Transverse colon (tissue), 4 donors: ENCODE results near the gene NUP214. TPM values are rescaled to one million over a fixed set of nuclear protein-coding genes. Genes with fewer than 3 reads are reported as not detected.
"Not testable (repeated sequence)": the region's sequence is repeated elsewhere in the genome, so short reads cannot be mapped to it uniquely, and the experiment has no call there.

Experiments used
- DNase-seq: peaks from one replicate; pipeline ENCODE4 v3.0.0-alpha.2; 2019
- H3K27ac ChIP-seq, 4 donors: fragments of 200-600 bp; sonication (generic); 2 replicates each; pipeline ENCODE4 v1.5.1; 2016 to 2018; ENCODE audit warnings: inconsistent platforms in 4 of 4
- H3K27me3 ChIP-seq: fragments of 200-600 bp; sonication (generic); 2 replicates; pipeline ENCODE4 v1.5.1; 2017; ENCODE audit warnings: inconsistent platforms
- H3K36me3 ChIP-seq, 4 donors: fragments of 200-600 bp; sonication (generic); 2 replicates each; pipeline ENCODE4 v1.5.1; 2017 to 2019; ENCODE audit warnings: inconsistent platforms in 4 of 4
- H3K4me1 ChIP-seq, 4 donors: fragments of 200-600 bp; sonication (generic); 2 replicates each; pipeline ENCODE4 v1.5.1; 2017 to 2020; ENCODE audit warnings: inconsistent platforms in 4 of 4
- H3K4me3 ChIP-seq, 4 donors: fragments of 200-600 bp; sonication (generic); 1 replicate in 1 of 4; 2 replicates in 3 of 4; pipeline versions ENCODE4 v1.5.1 to v1.6.1; 2017 to 2019; ENCODE audit warnings: inconsistent platforms in 4 of 4
- H3K9me3 ChIP-seq, 2 donors: fragments of 200-600 bp; sonication (generic); 2 replicates each; pipeline ENCODE4 v1.5.1; 2017 to 2019; ENCODE audit warnings: inconsistent platforms in 2 of 2
- EP300 ChIP-seq: sonication (generic); formaldehyde crosslinking; IDR thresholded peaks from one replicate; pipeline ENCODE4 v1.6.1; 2017; ENCODE audit warnings: antibody characterized with exemption, low read depth
- POLR2A ChIP-seq: fragments of 450-650 bp; IDR thresholded peaks from one replicate; pipeline ENCODE4 v1.6.1; 2016; ENCODE audit warnings: antibody characterized with exemption, mild to moderate bottlenecking, moderate library complexity
- POLR2AphosphoS5 ChIP-seq, 3 donors: sonication (generic); formaldehyde crosslinking; IDR thresholded peaks; one replicate each; pipeline ENCODE4 v1.6.1; 2016; ENCODE audit warnings: antibody characterized with exemption in 3 of 3
- WGBS, 2 donors: methylation state at CpG; one replicate each; pipeline ENCODE4 v1.1.5; 2018; ENCODE audit warnings: low coverage in 1 of 2; 5-methylcytosine and 5-hydroxymethylcytosine counted together
- in situ Hi-C, 4 donors: fragments of 200-750 bp; cut with MboI; loops; one replicate each; pipeline versions ENCODE4 v1.15.0 to v1.15.1; 2017; ENCODE audit warnings: low sequenced_read_pairs in 3 of 4, low pct_ligation_motif_present in 1 of 4, low pct_unique_long_range_greater_than_20kb in 1 of 4
- intact Hi-C: fragments of 100-400 bp; cut with DNase I; formaldehyde crosslinking; loops from one replicate; pipeline ENCODE4 v1.15.1; 2023; ENCODE audit warnings: low total_unique reads
- total RNA-seq, 4 donors: library from RNA; depleted of rRNA; stranded (reverse); fragments of >200 nt; gene quantifications; one replicate each; pipeline ENCODE4 v1.1.0, GENCODE V29; 2016
- TF ChIP-seq, protein P1 (sequence below), 5 experiments: fragments of 200-600 bp in 3 of 5; fragments of 450-650 bp in 2 of 5; sonication (generic) in 3 of 5; IDR thresholded peaks; 1 replicate in 2 of 5; 2 replicates in 3 of 5; pipeline ENCODE4 v1.5.1; 2016 to 2017; ENCODE audit warnings: antibody characterized with exemption in 5 of 5, inconsistent platforms in 3 of 5, mild to moderate bottlenecking in 2 of 5, moderate library complexity in 1 of 5

Gene NUP214
- total RNA-seq, 4 donors from 2014 or later, result 48.3 to 152 (median 85.9) TPM

DNA sequence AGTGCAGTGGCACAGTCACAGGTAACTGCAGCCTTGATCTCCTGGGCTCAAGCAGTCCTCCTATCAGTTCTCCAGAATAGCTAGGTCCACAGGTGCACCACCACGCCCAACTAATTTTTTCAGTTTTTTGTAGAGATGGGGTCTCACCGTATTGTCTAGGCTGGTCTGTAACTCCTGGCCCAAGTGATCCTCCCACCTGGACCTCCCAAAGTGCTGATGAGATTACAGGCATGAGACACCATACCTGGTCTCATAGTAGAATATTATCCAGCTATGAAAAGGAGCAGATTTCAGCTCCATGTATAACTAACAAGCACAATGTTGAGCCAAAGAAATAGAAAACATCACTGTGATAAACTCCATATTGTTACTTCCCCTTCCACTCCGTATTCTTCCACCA, 81.1 kb downstream of the NUP214 start:
- H3K4me3 ChIP-seq, result no peak overlapping the region
- no peaks in the 10 kb centered on the region for H3K27me3 ChIP-seq
- WGBS, 2 donors, result 92 to 97% methylated on average over 2 to 3 of the region's 3 CpGs
- H3K9me3 ChIP-seq, result no peaks in the 10 kb centered on the region
- no peak for DNase-seq
- intact Hi-C loops, result no loop called here
- H3K36me3 ChIP-seq, result peaks cover 0 to 44% (median 14%) of the 10 kb centered on the region in 4 donors
- in situ Hi-C loops, result no loop called here
- H3K4me1 ChIP-seq, result no peaks in the 10 kb centered on the region
- TF ChIP-seq, protein P1, sequence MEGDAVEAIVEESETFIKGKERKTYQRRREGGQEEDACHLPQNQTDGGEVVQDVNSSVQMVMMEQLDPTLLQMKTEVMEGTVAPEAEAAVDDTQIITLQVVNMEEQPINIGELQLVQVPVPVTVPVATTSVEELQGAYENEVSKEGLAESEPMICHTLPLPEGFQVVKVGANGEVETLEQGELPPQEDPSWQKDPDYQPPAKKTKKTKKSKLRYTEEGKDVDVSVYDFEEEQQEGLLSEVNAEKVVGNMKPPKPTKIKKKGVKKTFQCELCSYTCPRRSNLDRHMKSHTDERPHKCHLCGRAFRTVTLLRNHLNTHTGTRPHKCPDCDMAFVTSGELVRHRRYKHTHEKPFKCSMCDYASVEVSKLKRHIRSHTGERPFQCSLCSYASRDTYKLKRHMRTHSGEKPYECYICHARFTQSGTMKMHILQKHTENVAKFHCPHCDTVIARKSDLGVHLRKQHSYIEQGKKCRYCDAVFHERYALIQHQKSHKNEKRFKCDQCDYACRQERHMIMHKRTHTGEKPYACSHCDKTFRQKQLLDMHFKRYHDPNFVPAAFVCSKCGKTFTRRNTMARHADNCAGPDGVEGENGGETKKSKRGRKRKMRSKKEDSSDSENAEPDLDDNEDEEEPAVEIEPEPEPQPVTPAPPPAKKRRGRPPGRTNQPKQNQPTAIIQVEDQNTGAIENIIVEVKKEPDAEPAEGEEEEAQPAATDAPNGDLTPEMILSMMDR (IDR thresholded peaks at IDR 0.05), result no peak
- TF ChIP-seq POLR2A (no peak), EP300 (no peak), POLR2AphosphoS5 (IDR thresholded peaks at IDR 0.05) (no peak)
- H3K27ac ChIP-seq, result no peak overlapping the region

DNA sequence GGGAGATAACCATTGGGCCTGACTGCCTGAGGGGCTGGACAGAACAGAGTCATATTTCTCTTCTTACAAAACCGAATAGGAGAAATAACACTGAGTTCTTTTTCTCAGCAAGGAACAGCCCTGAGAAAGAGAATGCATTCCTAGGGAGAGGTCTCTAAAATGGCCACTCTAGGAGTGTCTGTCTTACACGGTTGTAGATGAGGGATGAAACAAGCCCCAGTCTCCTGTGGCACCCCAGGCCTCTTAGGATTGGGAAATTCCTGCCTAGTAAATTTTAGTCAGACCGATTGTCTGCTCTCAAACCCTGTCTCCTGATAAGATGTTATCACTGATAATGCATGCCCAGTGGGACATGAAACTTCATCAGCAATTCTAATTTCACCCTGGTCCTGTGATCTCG, 86.5 kb downstream of the NUP214 start:
- H3K4me3 ChIP-seq, DNase-seq, H3K4me1 ChIP-seq, H3K27me3 ChIP-seq, intact Hi-C loops, in situ Hi-C loops, H3K9me3 ChIP-seq, H3K27ac ChIP-seq: not testable (repeated sequence)
- H3K36me3 ChIP-seq, result peaks cover 0 to 14% (median 4%) of the 10 kb centered on the region in 4 donors
- WGBS, 2 donors, result 90 to 98% methylated on average over 2 to 4 of the region's 4 CpGs

DNA sequence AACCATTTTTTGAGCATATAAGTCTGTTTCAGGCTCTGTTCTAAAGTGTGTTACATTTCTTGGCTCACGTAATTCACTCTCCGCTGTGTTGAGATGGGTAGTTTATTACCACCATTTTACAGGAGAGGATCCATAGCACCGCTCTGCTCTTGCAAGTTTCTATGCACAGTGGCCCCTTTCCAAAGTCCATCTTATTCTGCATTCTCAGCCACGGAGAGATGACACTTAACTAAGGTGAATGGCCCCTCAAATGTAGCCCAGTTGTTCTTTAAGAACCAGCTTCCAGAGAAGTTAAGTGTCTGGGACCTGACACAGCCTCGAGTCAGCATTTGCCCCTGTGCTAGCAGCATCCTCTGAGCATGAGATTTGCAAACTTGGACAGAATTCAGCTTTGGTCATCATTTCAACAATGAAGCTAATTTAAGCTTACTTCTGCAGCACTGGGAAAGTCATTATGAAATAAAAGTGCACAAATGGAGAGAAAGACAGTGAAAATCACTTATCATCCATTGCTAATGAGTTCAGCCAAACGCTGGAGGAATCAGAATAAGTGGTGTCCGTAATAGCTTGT, 89.0 kb downstream of the NUP214 start:
- DNase-seq, result no peak
- no peak overlapping the region for H3K4me3 ChIP-seq

DNA sequence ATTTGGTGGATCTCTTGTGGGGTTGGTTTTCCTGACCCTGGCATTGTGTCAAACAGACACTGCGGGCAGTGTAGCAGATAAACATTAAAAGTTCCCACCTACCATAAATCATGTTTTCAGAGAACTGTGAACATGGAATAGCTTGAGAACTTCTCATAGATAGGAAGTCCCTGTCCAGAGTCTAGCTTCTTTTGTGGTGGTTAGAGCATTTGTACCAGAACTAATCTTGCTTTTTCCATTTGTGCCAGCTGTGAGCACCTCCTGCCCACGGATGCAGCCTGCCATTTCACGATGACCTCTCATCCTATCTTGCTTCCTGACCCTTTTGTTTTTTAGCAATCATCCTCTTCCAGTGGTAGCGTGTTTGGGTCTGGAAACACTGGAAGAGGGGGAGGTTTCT, 89.5 kb downstream of the NUP214 start:
- intact Hi-C loops, result no loop called here
- Histone ChIP-seq H3K27me3 (no peaks in the 10 kb centered on the region), H3K9me3 (peaks cover 6% of the 10 kb centered on the region in 2 donors), H3K36me3 (peaks cover 0 to 7% (median 0%) of the 10 kb centered on the region in 4 donors), H3K4me3 (no peak overlapping the region), H3K4me1 (peaks cover 0 to 13% (median 0%) of the 10 kb centered on the region in 4 donors), H3K27ac (peak overlapping the region in 3 of 4 donors; percentile 1 to 36 (median 7))
- in situ Hi-C loops, result no loop called here
- 64 to 67% methylated on average over 2 to 4 of the region's 4 CpGs for WGBS, 2 donors
- TF ChIP-seq EP300, result no peak
- TF ChIP-seq, protein P1 (IDR thresholded peaks at IDR 0.05), result no peak
- no peak for TF ChIP-seq POLR2A
- TF ChIP-seq POLR2AphosphoS5 (IDR thresholded peaks at IDR 0.05), result no peak
- no peak for DNase-seq

More for the DNA sequence above, 89.0 kb downstream of the NUP214 start:
- peaks cover 0 to 8% (median 1%) of the 10 kb centered on the region in 4 donors for H3K36me3 ChIP-seq
- peaks cover 0 to 13% (median 0%) of the 10 kb centered on the region in 4 donors for H3K4me1 ChIP-seq
- intact Hi-C loops (no loop called here), in situ Hi-C loops (no loop called here)
- TF ChIP-seq POLR2A (no peak), EP300 (no peak), POLR2AphosphoS5 (IDR thresholded peaks at IDR 0.05) (no peak)
- TF ChIP-seq, protein P1 (IDR thresholded peaks at IDR 0.05), result no peak
- H3K27ac ChIP-seq, result peak overlapping the region in 3 of 4 donors; percentile 1 to 36 (median 7)
- 65 to 83% methylated on average over 3 to 7 of the region's 7 CpGs for WGBS, 2 donors
- peaks cover 6% of the 10 kb centered on the region in 2 donors for H3K9me3 ChIP-seq
- no peaks in the 10 kb centered on the region for H3K27me3 ChIP-seq
